ENCODE measurements around the gene UBXN7.
"Not testable (repeated sequence)": the region's sequence is repeated elsewhere in the genome, so short reads cannot be mapped to it uniquely, and the experiment has no call there.

GRCh38 chr3:196457470-196457869 is 25.2 kb upstream of the UBXN7 start:
- TF ChIP-seq CTCF (IDR thresholded peaks at IDR 0.05); SIN3A (IDR thresholded peaks at IDR 0.05; ENCODE audit: borderline replicate concordance, low read depth, low read length); CHD2 (IDR thresholded peaks at IDR 0.05; ENCODE audit: low read length, partially characterized antibody); NFIC (IDR thresholded peaks at IDR 0.05; ENCODE audit: borderline replicate concordance); EP300 (IDR thresholded peaks at IDR 0.05; ENCODE audit: borderline replicate concordance in 1 of 2, low read depth in 1 of 2, low read length in 1 of 2); MXI1 (IDR thresholded peaks at IDR 0.05; ENCODE audit: low read depth, low read length); NRF1 (IDR thresholded peaks at IDR 0.05; ENCODE audit: low read depth, low read length); EZH2phosphoT487 (IDR thresholded peaks at IDR 0.05; ENCODE audit: borderline replicate concordance, low read depth): not testable (repeated sequence)

Measured in SK-N-SH (cell line).